HG02981 (cell line): ENCODE measurements around the gene KLHL24.
A peak's percentile ranks its signal among the peaks of the same experiment; 100 is the strongest.
"Not testable (repeated sequence)": the region's sequence is repeated elsewhere in the genome, so short reads cannot be mapped to it uniquely, and the experiment has no call there.

Experiments
- ATAC-seq: cut with Tn5 transposase; IDR thresholded peaks from one replicate; pipeline ENCODE4 v1.9.1; 2021; ENCODE audit warnings: mild to moderate bottlenecking, moderate library complexity; ENCODE audit not compliant: unreplicated experiment

The KLHL24 gene

GRCh38 chr3:183634707-183635106, 716 bp upstream of the KLHL24 start:
- no peak for ATAC-seq

- ATAC-seq: no peak
These were observed 354 bp upstream of the KLHL24 start for GRCh38 chr3:183635107-183635430.

- ATAC-seq: peak; percentile 80
These were observed 1.0 kb downstream of the KLHL24 start for GRCh38 chr3:183636221-183637105.

GRCh38 chr3:183637106-183637486, 1.7 kb downstream of the KLHL24 start:
- ATAC-seq: no peak

GRCh38 chr3:183637633-183638032, 2.2 kb downstream of the KLHL24 start:
- ATAC-seq: not testable (repeated sequence)

- ATAC-seq: no peak
These were observed 2.9 kb downstream of the KLHL24 start for GRCh38 chr3:183638101-183638852.

- not testable (repeated sequence) for ATAC-seq
These were observed 5.2 kb downstream of the KLHL24 start for GRCh38 chr3:183640635-183641034.

- ATAC-seq: no peak
These were observed 6.5 kb downstream of the KLHL24 start for GRCh38 chr3:183641882-183642281.

GRCh38 chr3:183644244-183644643, 8.8 kb downstream of the KLHL24 start:
- ATAC-seq: no peak

GRCh38 chr3:183645254-183645653, 9.8 kb downstream of the KLHL24 start:
- ATAC-seq: no peak

- ATAC-seq: no peak
These were observed 15.1 kb downstream of the KLHL24 start for GRCh38 chr3:183650554-183650953.

- ATAC-seq: no peak
These were observed 18.0 kb downstream of the KLHL24 start for GRCh38 chr3:183653209-183654064.

- no peak for ATAC-seq
These were observed 19.3 kb downstream of the KLHL24 start for GRCh38 chr3:183654727-183655126.

- ATAC-seq: no peak
These were observed 26.7 kb downstream of the KLHL24 start for GRCh38 chr3:183662099-183662498.

- ATAC-seq: no peak
These were observed 29.5 kb downstream of the KLHL24 start for GRCh38 chr3:183664913-183665381.

GRCh38 chr3:183680061-183680460, 44.6 kb downstream of the KLHL24 start:
- ATAC-seq: no peak

GRCh38 chr3:183687705-183688104, 52.3 kb downstream of the KLHL24 start:
- no peak for ATAC-seq

- no peak for ATAC-seq
These were observed 53.5 kb downstream of the KLHL24 start for GRCh38 chr3:183688874-183689273.

GRCh38 chr3:183689621-183690020, 54.2 kb downstream of the KLHL24 start:
- ATAC-seq: not testable (repeated sequence)

- ATAC-seq: no peak
These were observed 55.1 kb downstream of the KLHL24 start for GRCh38 chr3:183690402-183690995.

- no peak for ATAC-seq
These were observed 57.0 kb downstream of the KLHL24 start for GRCh38 chr3:183692436-183692835.
